ENCODE measurements around the gene BMF.
A peak's percentile ranks its signal among the peaks of the same experiment; 100 is the strongest.

Gene BMF

GRCh38 chr15:40106203-40107161, 2.2 kb downstream of the BMF start:
- Histone ChIP-seq H3K27me3 (no peaks in the 10 kb centered on the region), H3K4me2 (peak overlapping the region; percentile 90 to 100 (median 98)), H3K9me3 (replicated peaks in 1 of 11) (no peaks in the 10 kb centered on the region), H4K20me1 (peaks cover 0 to 42% (median 0%) of the 10 kb centered on the region in 11 experiments; a peak in 2 of 22 replicates), H3K4me1 (peaks cover 64 to 88% (median 78%) of the 10 kb centered on the region in 10 experiments), H3K4me3 (peak overlapping the region in 9 of 10 experiments; percentile 79 to 99 (median 97); a peak in 19 of 20 replicates), H3K36me3 (peaks cover 0 to 45% (median 39%) of the 10 kb centered on the region in 11 experiments; a peak in 18 of 22 replicates), H3K27ac (peak overlapping the region; percentile 79 to 94 (median 91)), H3K9ac (peak overlapping the region; percentile 86 to 93 (median 89))
- peak; percentile 74 to 97 (median 90); a peak in 21 of 22 replicates for TF ChIP-seq Cebpa-rat (IDR thresholded peaks at IDR 0.05)

GRCh38 chr15:40105517-40106202, 3.0 kb downstream of the BMF start:
- Histone ChIP-seq H4K20me1 (peaks cover 0 to 47% (median 0%) of the 10 kb centered on the region in 11 experiments; a peak in 2 of 22 replicates), H3K9me3 (replicated peaks in 1 of 11) (no peaks in the 10 kb centered on the region), H3K27me3 (no peaks in the 10 kb centered on the region), H3K4me2 (peak overlapping the region; percentile 90 to 100 (median 98)), H3K36me3 (peaks cover 0 to 52% (median 43%) of the 10 kb centered on the region in 11 experiments; a peak in 18 of 22 replicates), H3K9ac (peak overlapping the region; percentile 86 to 93 (median 89)), H3K4me3 (peak overlapping the region in 9 of 10 experiments; percentile 79 to 99 (median 97); a peak in 17 of 20 replicates), H3K27ac (peak overlapping the region; percentile 79 to 94 (median 91)), H3K4me1 (peaks cover 72 to 90% (median 86%) of the 10 kb centered on the region in 10 experiments)
- no peak for TF ChIP-seq Cebpa-rat (IDR thresholded peaks at IDR 0.05)

- no peaks in the 10 kb centered on the region for H3K27me3 ChIP-seq
- H3K9me3 ChIP-seq (replicated peaks in 1 of 11) = no peaks in the 10 kb centered on the region
- H3K27ac ChIP-seq = peak overlapping the region; percentile 79 to 94 (median 91)
- peak overlapping the region in 9 of 10 experiments; percentile 79 to 99 (median 97); a peak in 17 of 20 replicates for H3K4me3 ChIP-seq
- TF ChIP-seq Cebpa-rat (IDR thresholded peaks at IDR 0.05) = no peak
- H3K9ac ChIP-seq = peak overlapping the region; percentile 86 to 93 (median 89)
- H4K20me1 ChIP-seq = peaks cover 0 to 54% (median 0%) of the 10 kb centered on the region in 11 experiments; a peak in 2 of 22 replicates
- peaks cover 0 to 59% (median 49%) of the 10 kb centered on the region in 11 experiments; a peak in 18 of 22 replicates for H3K36me3 ChIP-seq
- peaks cover 79 to 94% (median 91%) of the 10 kb centered on the region in 10 experiments for H3K4me1 ChIP-seq
- H3K4me2 ChIP-seq = peak overlapping the region; percentile 90 to 100 (median 98)
These were observed 3.7 kb downstream of the BMF start for GRCh38 chr15:40104865-40105516.

GRCh38 chr15:40104296-40104864, 4.3 kb downstream of the BMF start:
- Histone ChIP-seq H3K9ac (peak overlapping the region; percentile 86 to 93 (median 89)), H3K4me3 (peak overlapping the region in 9 of 10 experiments; percentile 79 to 99 (median 97); a peak in 15 of 20 replicates), H3K4me1 (peaks cover 79 to 94% (median 91%) of the 10 kb centered on the region in 10 experiments)

GRCh38 chr15:40103864-40104271, 4.8 kb downstream of the BMF start:
- H3K4me3 ChIP-seq = peak overlapping the region in 8 of 10 experiments; percentile 79 to 99 (median 97); a peak in 15 of 20 replicates
- H3K27ac ChIP-seq = peak overlapping the region; percentile 49 to 94 (median 89); a peak in 20 of 22 replicates

More at GRCh38 chr15:40104296-40104864, 4.3 kb downstream of the BMF start:
- TF ChIP-seq Cebpa-rat (IDR thresholded peaks at IDR 0.05) = no peak
- H3K36me3 ChIP-seq = peaks cover 0 to 65% (median 49%) of the 10 kb centered on the region in 11 experiments; a peak in 18 of 22 replicates
- H3K27ac ChIP-seq = peak overlapping the region in 10 of 11 experiments; percentile 79 to 94 (median 90); a peak in 20 of 22 replicates
- H3K9me3 ChIP-seq (replicated peaks in 1 of 11) = no peaks in the 10 kb centered on the region
- peaks cover 0 to 55% (median 0%) of the 10 kb centered on the region in 11 experiments; a peak in 2 of 22 replicates for H4K20me1 ChIP-seq
- H3K27me3 ChIP-seq = no peaks in the 10 kb centered on the region
- peak overlapping the region; percentile 90 to 100 (median 98) for H3K4me2 ChIP-seq

GRCh38 chr15:40102897-40103858, 5.5 kb downstream of the BMF start:
- no peak for TF ChIP-seq Cebpa-rat (IDR thresholded peaks at IDR 0.05)
- no peaks in the 10 kb centered on the region for H3K27me3 ChIP-seq
- peaks cover 0 to 67% (median 0%) of the 10 kb centered on the region in 11 experiments; a peak in 3 of 22 replicates for H4K20me1 ChIP-seq
- H3K4me1 ChIP-seq = peaks cover 90 to 100% (median 100%) of the 10 kb centered on the region in 10 experiments
- H3K36me3 ChIP-seq = peaks cover 0 to 72% (median 49%) of the 10 kb centered on the region in 11 experiments; a peak in 18 of 22 replicates
- H3K9ac ChIP-seq = peak overlapping the region; percentile 41 to 93 (median 88); a peak in 21 of 22 replicates
- H3K9me3 ChIP-seq (replicated peaks in 1 of 11) = no peaks in the 10 kb centered on the region
- H3K4me2 ChIP-seq = peak overlapping the region; percentile 90 to 100 (median 98)
- peak overlapping the region in 8 of 10 experiments; percentile 79 to 99 (median 97); a peak in 14 of 20 replicates for H3K4me3 ChIP-seq
- peak overlapping the region; percentile 21 to 94 (median 89); a peak in 21 of 22 replicates for H3K27ac ChIP-seq

More at GRCh38 chr15:40103864-40104271, 4.8 kb downstream of the BMF start:
- Histone ChIP-seq H3K4me1 (peaks cover 83 to 96% (median 93%) of the 10 kb centered on the region in 10 experiments), H3K4me2 (peak overlapping the region; percentile 90 to 100 (median 98)), H3K27me3 (no peaks in the 10 kb centered on the region), H3K36me3 (peaks cover 0 to 67% (median 49%) of the 10 kb centered on the region in 11 experiments; a peak in 18 of 22 replicates), H4K20me1 (peaks cover 0 to 60% (median 0%) of the 10 kb centered on the region in 11 experiments; a peak in 2 of 22 replicates), H3K9ac (peak overlapping the region; percentile 41 to 93 (median 88); a peak in 19 of 22 replicates), H3K9me3 (replicated peaks in 1 of 11) (no peaks in the 10 kb centered on the region)
- no peak for TF ChIP-seq Cebpa-rat (IDR thresholded peaks at IDR 0.05)

Data from BLaER1 treated with 17β-estradiol and CSF1 and Interleukin-3, amounts not matched to agents 10 nM and 100 nM (cell line).